ENCODE measurements around the gene REEP5. TPM values are rescaled to one million over a fixed set of nuclear protein-coding genes. Genes with fewer than 3 reads are reported as not detected.

REEP5 gene
- total and polyA plus RNA-seq, 2 of the 13 experiments (the other 11 are each of a cell fraction or from before 2014, with no cell fraction given): 49.4 to 239 TPM

GRCh38 chr5:112960863-112961504, 39.0 kb upstream of the REEP5 start:
- FAIRE-seq (no peak), ATAC-seq (peak; percentile 88), DNase-seq (ENCODE audit: low spot score) (peak; percentile 61)
- H3K79me2 ChIP-seq (ENCODE audit: insufficient read depth, low read length): no peaks in the 10 kb centered on the region
- H2AFZ ChIP-seq (ENCODE audit: low read length): peak overlapping the region; percentile 96
- POLR2A ChIA-PET: interaction anchor here (0.9 to 3.8 kb wide), 4 partner anchors 9 to 40 kb away, joined by 3 to 24 read pairs (median 11); partner anchors contain the start of genes DCP2 and REEP5
- H3K36me3 ChIP-seq (replicated peaks in 1 of 2; ENCODE audit: control insufficient read depth in 1 of 2, insufficient read depth in 2 of 2, low read length in 2 of 2): no peaks in the 10 kb centered on the region
- peak overlapping the region; percentile 38 to 42 (median 41); a peak in 3 of 6 replicates for H3K4me3 ChIP-seq (replicated peaks in 1 of 3; ENCODE audit: insufficient read depth in 1 of 3, low read depth in 2 of 3, low read length in 3 of 3)
- H3K4me2 ChIP-seq (ENCODE audit: low read depth, low read length): peak overlapping the region; percentile 88
- 10% methylated on average over 6 of the region's 6 CpGs for WGBS (ENCODE audit: low lambda C conversion rate)
- H3K27me3 ChIP-seq (ENCODE audit: control insufficient read depth in 1 of 2, insufficient read depth in 2 of 2, low read length in 2 of 2): no peaks in the 10 kb centered on the region
- no peaks in the 10 kb centered on the region for H3K9me3 ChIP-seq (ENCODE audit: low read length)
- in situ Hi-C loops (cut with HindIII; ENCODE audit: extremely low pct_ligation_motif_present, low pct_unique_long_range_greater_than_20kb): no loop called here
- peaks cover 71% of the 10 kb centered on the region for H3K4me1 ChIP-seq (ENCODE audit: insufficient read depth, low read length)
- no TSS peak for BruUV-seq (replicated peaks)
- intact Hi-C loops (cut with micrococcal nuclease; ENCODE audit: unreplicated experiment): loop anchor here (1.0 to 10.0 kb wide), 3 partner anchors 39 to 796 kb away; partner anchors contain the start of genes REEP5 and SRP19
- peak overlapping the region; percentile 44 for H3K27ac ChIP-seq (ENCODE audit: extremely low read length, insufficient read depth, low read length)
- peak overlapping the region; percentile 37; the same call in 1 of the 2 replicates for H3K9ac ChIP-seq (ENCODE audit: insufficient read depth, low read depth, low read length)
- no peaks in the 10 kb centered on the region for H4K20me1 ChIP-seq (ENCODE audit: insufficient read depth, low read length)
- CTCF ChIA-PET (ENCODE audit: low intra/inter-chr PET ratio, low total read pairs): no interaction called here
- TF ChIP-seq ZKSCAN5 (CRISPR knock-in tag; IDR thresholded peaks at IDR 0.05) (no peak), SIX1 (CRISPR knock-in tag; IDR thresholded peaks at IDR 0.05; ENCODE audit: borderline replicate concordance) (peak; percentile 72; the same call in 1 of the 2 replicates), SRSF4 (IDR thresholded peaks at IDR 0.05; ENCODE audit: low read depth, low read length, poor library complexity, severe bottlenecking) (no peak), KLF12 (CRISPR knock-in tag; IDR thresholded peaks at IDR 0.05; ENCODE audit: borderline replicate concordance) (no peak), POGZ (CRISPR knock-in tag; IDR thresholded peaks at IDR 0.05) (0 out of 2 replicates have a peak, but pooled peaks have one; percentile 19), ZMAT5 (CRISPR knock-in tag; IDR thresholded peaks at IDR 0.05; ENCODE audit: borderline replicate concordance, low read depth) (no peak), RFXAP (CRISPR knock-in tag; IDR thresholded peaks at IDR 0.05; ENCODE audit: borderline replicate concordance) (no peak), TEAD2 (CRISPR knock-in tag; IDR thresholded peaks at IDR 0.05) (no peak), ZFX (CRISPR knock-in tag; IDR thresholded peaks at IDR 0.05; ENCODE audit: low read depth) (0 out of 2 replicates have a peak, but pooled peaks have one; percentile 24), AKAP8 (CRISPR knock-in tag; IDR thresholded peaks at IDR 0.05) (no peak), TCF7 (IDR thresholded peaks at IDR 0.05; ENCODE audit: low read depth) (0 out of 2 replicates have a peak, but pooled peaks have one; percentile 40), ZNF557 (CRISPR knock-in tag; IDR thresholded peaks at IDR 0.05) (no peak)
- TF ChIP-seq, protein P1, sequence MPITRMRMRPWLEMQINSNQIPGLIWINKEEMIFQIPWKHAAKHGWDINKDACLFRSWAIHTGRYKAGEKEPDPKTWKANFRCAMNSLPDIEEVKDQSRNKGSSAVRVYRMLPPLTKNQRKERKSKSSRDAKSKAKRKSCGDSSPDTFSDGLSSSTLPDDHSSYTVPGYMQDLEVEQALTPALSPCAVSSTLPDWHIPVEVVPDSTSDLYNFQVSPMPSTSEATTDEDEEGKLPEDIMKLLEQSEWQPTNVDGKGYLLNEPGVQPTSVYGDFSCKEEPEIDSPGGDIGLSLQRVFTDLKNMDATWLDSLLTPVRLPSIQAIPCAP (CRISPR knock-in tag; IDR thresholded peaks at IDR 0.05; ENCODE audit: low read depth): no peak
- TF ChIP-seq, protein P2, sequence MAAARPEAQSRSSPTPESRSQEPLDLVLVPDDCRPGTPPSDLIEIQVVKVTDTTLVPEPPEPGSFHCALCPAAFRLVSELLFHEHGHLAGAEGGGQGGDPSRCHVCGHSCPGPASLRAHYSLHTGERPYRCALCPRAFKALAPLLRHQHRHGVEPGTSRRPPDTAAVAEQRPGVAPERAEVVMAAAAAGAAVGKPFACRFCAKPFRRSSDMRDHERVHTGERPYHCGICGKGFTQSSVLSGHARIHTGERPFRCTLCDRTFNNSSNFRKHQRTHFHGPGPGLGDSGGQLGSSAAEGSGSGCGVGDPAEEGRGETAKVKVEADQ (CRISPR knock-in tag; IDR thresholded peaks at IDR 0.05; ENCODE audit: borderline replicate concordance): no peak
- TF ChIP-seq, protein P3, sequence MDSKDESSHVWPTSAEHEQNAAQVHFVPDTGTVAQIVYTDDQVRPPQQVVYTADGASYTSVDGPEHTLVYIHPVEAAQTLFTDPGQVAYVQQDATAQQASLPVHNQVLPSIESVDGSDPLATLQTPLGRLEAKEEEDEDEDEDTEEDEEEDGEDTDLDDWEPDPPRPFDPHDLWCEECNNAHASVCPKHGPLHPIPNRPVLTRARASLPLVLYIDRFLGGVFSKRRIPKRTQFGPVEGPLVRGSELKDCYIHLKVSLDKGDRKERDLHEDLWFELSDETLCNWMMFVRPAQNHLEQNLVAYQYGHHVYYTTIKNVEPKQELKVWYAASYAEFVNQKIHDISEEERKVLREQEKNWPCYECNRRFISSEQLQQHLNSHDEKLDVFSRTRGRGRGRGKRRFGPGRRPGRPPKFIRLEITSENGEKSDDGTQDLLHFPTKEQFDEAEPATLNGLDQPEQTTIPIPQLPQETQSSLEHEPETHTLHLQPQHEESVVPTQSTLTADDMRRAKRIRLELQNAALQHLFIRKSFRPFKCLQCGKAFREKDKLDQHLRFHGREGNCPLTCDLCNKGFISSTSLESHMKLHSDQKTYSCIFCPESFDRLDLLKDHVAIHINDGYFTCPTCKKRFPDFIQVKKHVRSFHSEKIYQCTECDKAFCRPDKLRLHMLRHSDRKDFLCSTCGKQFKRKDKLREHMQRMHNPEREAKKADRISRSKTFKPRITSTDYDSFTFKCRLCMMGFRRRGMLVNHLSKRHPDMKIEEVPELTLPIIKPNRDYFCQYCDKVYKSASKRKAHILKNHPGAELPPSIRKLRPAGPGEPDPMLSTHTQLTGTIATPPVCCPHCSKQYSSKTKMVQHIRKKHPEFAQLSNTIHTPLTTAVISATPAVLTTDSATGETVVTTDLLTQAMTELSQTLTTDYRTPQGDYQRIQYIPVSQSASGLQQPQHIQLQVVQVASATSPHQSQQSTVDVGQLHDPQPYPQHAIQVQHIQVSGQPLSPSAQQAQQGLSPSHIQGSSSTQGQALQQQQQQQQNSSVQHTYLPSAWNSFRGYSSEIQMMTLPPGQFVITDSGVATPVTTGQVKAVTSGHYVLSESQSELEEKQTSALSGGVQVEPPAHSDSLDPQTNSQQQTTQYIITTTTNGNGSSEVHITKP (CRISPR knock-in tag; IDR thresholded peaks at IDR 0.05; ENCODE audit: low read depth): peak; percentile 63; the same call in 1 of the 2 replicates
- TF ChIP-seq, protein P4, sequence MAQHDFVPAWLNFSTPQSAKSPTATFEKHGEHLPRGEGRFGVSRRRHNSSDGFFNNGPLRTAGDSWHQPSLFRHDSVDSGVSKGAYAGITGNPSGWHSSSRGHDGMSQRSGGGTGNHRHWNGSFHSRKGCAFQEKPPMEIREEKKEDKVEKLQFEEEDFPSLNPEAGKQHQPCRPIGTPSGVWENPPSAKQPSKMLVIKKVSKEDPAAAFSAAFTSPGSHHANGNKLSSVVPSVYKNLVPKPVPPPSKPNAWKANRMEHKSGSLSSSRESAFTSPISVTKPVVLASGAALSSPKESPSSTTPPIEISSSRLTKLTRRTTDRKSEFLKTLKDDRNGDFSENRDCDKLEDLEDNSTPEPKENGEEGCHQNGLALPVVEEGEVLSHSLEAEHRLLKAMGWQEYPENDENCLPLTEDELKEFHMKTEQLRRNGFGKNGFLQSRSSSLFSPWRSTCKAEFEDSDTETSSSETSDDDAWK (CRISPR knock-in tag; IDR thresholded peaks at IDR 0.05): no peak
